ENCODE measurements around the gene KAT14.
A peak's percentile ranks its signal among the peaks of the same experiment; 100 is the strongest.
"Not testable (repeated sequence)": the region's sequence is repeated elsewhere in the genome, so short reads cannot be mapped to it uniquely, and the experiment has no call there.

KAT14 gene, protein sequence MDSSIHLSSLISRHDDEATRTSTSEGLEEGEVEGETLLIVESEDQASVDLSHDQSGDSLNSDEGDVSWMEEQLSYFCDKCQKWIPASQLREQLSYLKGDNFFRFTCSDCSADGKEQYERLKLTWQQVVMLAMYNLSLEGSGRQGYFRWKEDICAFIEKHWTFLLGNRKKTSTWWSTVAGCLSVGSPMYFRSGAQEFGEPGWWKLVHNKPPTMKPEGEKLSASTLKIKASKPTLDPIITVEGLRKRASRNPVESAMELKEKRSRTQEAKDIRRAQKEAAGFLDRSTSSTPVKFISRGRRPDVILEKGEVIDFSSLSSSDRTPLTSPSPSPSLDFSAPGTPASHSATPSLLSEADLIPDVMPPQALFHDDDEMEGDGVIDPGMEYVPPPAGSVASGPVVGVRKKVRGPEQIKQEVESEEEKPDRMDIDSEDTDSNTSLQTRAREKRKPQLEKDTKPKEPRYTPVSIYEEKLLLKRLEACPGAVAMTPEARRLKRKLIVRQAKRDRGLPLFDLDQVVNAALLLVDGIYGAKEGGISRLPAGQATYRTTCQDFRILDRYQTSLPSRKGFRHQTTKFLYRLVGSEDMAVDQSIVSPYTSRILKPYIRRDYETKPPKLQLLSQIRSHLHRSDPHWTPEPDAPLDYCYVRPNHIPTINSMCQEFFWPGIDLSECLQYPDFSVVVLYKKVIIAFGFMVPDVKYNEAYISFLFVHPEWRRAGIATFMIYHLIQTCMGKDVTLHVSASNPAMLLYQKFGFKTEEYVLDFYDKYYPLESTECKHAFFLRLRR

DNA sequence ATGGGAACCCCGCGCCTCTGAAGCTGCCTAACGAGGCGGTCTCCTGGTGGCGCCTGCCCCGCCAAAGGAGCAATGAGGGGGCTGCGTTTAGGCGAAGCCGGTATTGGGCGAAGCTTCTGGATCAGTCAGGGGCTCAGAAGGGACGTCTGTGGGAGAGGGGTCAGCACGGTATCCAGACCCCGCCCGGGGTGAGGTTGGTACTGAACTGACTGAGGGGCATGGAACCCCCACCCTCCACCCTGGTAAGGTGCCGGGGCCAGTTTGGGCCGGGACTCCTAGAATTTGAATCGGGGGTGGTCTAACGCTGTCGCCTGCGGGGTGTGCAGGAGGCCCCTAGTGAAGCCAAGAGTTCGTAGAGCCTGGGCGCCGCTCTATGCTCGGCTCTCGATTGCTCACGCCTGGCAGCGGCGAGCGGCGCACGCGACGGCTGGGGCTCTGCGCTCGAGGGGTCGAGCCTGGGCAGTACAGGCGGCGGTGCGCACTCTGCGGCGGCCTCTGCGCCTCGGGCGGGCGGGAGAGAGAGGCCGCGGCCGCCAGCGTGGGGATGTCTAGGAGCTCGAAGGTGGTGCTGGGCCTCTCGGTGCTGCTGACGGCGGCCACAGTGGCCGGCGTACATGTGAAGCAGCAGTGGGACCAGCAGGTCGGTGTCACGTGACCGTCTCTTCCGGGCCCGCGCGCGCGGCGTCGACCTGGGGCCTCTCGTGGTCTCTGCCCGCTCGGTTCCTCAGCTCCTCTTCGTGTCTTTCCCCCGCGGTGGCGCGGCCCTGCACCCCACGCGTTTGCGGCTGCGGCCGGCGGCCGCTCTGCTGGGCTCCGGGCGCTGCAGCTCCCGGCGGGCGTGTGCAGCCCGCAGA is at the start of gene KAT14, which contains the start of gene PET117:
Gene KAT14, plus strand, starts transcription at position 452 of the 854 bp plus-strand sequence. CDS start 4,798 bp downstream, outside the sequence.
Gene PET117, plus strand, starts transcription at position 452 of the 854 bp plus-strand sequence. Its CDS starts 93 bp downstream, at position 545.
- DNase-seq = peak; percentile 88

DNA sequence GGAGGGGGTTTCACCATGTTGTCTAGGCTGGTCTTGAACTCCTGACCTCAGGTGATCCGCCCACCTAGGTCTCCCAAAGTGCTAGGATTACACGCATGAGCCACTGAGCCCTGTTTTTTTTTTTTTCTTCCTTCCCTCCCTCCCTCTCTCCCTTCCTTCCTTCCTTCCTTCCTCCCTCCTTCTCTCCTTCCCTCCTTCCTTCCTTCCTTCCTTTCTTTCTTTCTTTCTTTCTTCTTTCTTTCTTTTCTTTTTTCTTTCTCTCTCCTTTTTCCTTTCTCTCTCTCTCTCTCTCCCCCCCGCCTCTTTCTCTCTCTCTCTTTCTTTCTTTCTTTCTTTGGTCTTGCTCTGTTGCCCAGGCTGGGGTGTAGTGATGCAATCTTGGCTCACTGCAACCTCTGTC is 49.4 kb upstream of the KAT14 start:
- not testable (repeated sequence) for DNase-seq

DNA sequence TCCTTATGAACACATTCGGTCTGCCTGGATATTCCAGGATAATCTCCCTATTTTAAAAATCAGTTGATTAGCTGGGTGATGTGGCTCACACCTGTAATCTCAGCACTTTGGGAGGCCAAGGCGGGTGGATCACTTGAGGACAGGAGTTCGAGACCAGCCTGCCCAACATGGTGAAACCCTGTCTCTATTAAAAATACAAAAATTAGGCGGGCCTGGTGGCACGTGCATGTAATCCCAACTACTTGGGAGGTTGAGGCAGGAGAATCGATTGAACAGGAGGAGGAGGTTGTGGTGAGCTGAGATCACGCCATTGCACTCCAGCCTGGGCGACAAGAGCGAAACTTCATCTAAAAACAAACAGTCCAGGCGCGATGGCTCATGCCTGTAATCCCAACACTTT is 48.8 kb upstream of the KAT14 start:
- not testable (repeated sequence) for DNase-seq

DNA sequence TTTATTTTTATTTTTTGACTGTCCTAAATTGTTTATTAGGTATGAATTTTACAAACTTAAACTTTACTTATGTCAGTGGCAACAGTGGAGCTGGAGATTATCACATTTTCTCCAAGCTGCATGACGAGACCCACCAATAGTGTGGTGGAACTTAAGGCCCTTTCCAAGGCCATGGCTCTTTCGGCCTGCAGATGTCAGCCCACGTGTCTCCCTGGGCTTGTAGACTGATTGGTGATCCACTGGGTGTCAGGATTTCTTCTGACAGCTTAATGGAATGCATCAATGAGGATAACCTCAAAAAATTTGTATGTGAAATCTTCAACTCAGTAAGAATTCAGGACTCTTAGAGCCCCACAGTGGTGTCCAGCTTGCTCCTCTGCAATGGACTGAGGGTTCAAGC is 47.6 kb upstream of the KAT14 start:
- DNase-seq = no peak

DNA sequence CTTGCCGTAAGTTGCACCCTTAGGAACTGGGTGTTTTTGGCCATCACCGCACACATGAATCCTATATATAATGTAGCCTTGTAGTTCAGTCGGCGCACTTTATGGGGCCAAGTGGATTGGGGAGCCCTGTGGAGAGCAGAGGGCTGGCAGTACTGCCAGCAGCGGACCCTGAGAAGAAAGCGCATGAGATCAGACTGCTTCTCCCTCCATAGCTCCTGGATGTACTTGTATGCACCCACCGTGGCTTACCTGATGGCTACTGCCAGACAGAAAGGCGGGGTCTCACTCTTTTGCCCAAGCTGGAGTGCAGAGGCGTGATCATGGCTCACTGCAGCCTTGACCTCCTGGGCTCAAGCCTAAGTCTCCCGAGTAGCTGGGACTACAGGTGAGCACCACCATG is 47.2 kb upstream of the KAT14 start:
- DNase-seq = no peak

DNA sequence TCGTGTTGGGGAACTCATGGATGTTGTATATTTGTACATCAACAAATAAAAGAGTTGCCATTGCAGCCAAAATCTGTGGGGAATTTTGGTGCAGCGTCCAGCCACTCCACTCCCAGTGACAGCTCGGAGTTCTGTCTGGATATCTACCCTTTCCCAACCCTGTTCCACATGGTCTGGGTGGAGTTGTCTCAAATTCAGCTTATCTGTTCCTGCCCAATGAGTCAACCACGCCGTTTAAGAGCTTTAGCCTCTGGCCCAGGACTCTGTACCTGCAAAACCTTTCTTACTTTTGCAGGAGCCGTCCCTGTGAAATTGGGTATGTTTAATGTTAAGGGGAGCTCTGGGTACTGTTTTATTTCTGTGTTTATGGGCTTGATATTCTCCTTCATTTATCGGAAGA is 46.0 kb upstream of the KAT14 start:
- no peak for DNase-seq

DNA sequence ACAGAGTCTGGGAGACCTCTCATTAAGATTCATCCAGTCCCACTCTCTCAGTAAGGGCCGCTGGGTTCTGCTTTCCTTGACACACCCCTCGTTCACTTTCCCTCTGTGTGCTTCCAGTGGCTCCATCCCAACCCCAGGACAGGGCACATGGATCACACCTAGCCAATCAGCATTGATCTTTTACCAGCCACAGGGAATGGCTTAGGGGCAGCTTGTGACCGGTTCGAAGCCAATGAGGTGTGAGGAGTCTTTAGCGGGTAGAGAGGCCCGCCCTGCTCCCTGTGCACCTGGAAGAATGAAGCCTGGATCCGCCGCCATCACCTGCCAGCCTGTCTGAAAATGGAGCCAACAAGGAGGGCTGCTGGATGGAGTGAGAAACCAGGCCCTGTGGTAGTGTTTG is 44.8 kb upstream of the KAT14 start:
- no peak for DNase-seq

DNA sequence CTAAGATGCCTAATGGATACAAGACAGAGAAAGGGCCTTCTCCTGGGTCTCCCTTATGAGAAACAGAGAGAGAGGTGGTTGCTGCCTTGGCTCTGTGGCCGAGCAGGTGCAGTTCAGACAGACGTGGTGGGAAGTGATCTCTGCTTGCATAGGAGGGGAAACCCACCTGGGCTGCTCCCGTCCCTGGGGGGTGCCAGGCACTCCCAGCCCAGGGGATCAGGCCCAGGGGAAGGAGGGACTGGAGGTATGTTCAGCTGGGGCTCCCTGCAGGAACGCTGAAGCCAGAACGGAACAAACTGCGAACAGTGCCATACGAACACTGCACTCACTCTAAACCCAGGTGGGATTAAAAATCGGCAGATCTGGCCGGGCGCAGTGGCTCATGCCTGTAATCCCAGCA is 44.3 kb upstream of the KAT14 start:
- no peak for DNase-seq

DNA sequence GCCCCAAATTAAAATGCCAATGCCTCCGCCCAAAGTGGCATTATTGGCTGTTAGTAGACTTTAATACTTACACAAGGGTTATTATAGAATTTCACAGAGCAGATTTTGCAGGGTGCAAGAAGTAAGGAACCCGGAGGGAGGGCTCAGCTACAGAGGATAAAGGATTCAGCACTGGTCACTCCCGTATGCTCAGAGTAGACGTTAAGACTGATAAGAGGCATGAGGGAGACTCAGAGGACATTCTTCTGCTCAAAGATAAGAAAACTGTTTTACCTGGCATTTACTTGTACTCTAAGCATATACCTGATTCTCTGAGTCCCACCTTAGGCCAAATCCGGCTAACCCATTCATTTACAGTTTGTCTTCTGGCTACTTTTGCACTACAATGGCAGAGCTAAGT is 43.5 kb upstream of the KAT14 start:
- DNase-seq = no peak

DNA sequence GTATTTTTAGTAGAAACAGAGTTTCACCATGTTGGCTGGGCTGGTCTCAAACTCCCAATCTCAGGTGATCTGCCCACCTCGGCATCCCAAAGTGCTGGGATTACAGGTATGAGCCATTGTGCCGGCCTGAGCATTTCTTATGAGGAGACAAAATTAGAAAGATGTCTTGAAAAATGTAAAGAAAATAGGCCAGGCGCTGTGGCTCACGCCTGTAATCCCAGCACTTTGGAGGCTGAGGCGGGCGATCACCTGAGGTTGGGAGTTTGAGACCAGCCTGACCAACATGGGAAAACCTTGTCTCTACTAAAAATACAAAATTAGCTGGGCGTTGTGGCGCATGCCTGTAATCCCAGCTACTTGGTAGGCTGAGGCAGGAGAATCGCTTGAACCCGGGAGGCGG is 37.1 kb upstream of the KAT14 start:
- not testable (repeated sequence) for DNase-seq

DNA sequence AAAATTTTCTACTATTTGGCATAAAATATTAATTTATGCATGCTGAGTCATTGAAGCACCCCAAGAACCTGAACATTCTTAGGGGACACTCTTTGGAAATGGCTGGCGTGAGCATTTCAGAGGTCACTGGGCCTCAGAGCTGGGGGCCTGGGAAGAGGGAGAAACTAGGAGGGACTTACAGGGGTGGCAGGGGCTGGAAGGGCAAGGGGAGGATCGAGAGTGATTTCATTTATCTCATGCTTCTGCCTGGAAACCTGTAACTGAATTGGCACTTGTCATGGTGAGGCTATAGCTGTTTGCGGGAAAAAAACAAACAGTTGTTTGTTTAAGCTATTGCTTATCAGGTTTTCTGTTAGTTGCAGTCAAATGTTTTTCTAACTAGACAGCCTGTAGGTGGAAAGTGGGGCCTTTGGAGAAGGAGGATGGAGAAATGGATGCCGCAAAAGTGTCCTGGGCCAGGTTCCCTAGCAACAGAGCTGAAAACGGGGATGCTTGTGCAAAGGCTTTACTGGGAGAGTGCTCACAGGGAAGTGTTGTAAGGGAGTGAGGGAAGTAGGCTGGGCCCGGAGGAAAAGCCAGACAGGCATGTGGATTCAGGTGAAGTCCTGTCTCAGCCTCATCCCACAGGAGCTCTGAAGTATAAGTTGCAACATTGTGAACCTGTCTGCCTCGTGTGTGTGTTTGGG is 36.4 kb upstream of the KAT14 start:
- DNase-seq = no peak

DNA sequence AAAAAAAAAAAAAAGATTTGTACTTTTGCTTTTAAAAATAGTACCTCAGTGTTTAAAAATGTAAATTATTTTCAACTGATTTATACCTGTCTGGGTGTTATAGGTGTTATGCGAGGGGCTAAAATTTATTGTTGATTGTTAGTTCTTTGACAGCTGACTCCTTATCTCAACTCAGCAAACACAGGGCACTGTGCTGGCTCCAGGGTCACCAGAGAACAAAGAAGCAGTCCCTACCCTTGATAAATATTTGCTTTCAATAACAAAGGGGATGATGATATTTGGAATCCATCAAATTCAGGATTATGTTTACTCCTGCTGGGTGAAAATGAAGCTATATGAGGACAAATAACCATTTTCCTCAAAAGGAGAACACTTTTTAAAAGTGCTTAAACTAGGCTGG is 34.2 kb upstream of the KAT14 start:
- no peak for DNase-seq

DNA sequence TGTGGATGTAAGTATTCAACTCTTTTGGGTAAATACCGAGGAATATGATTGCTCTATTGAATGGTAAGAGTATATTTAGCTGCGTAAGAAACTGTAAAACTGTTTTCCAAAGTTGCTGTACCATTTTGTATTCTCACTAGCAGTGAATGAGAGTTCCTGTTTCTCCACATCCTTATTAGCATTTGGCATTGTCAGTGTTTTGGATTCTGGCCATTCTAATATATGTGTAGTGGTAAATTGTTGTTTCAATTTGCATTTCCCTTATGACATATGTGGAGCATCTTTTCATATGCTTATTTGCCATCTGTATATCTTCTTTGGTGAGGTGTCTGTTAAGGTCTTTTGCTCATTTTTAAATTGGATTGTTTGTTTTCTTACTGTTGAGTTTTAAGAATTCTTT is 29.3 kb upstream of the KAT14 start:
- no peak for DNase-seq

DNA sequence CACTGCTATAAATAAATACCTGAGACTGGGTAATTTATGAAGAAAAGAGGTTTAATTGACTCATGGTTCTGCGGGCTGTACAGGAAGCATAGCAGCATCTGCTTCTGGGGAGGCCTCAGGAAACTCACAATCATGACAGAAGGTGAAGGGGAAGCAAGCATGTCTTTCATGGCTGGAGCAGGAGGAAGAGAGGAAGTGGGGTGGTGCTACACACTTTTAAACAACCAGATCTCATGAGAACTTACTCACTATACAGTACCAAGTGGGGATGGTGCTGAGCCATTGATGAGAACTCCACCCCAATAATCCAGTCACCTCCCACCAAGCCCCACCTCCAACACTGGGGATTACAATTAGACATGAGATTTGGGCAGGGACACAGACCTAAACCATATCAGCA is 9.1 kb upstream of the KAT14 start:
- not testable (repeated sequence) for DNase-seq

DNA sequence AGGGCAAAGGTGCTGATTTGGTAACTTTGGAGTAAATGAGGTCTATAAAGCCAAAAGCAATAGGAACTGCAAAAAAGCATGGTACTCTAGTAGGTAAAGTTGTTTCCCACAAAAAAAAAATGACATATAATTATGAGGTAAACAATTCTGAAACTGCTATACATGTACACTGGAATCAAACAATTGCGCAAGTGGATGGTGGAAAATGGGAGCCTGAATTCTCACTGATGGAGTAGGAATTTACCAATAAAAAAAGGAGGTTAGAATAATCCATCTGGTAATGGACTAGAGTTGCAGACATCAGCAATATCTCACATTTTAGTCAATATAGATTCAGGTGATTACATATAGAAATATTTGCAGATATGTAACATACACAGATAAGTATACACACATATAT is 5.0 kb upstream of the KAT14 start:
- no peak for DNase-seq

DNA sequence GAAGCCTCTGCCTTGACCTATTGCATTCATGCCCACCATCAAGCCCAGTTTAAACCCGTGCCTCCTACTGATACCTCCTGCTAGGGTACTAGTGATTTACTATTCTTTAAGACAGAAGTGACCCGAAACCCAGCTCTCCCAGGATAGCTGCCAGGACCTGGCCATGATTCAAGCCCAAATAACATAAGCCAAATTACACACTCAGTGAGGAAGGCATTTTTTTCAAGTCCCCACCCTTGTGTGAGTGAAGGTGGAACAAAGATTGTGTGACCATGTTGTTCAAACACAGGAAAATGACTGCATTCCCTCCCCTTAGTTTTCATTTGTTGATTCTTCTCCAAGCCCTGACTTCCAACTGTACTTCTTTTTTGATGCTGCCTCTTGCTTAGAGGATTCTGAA is 3.7 kb upstream of the KAT14 start:
- no peak for DNase-seq

DNA sequence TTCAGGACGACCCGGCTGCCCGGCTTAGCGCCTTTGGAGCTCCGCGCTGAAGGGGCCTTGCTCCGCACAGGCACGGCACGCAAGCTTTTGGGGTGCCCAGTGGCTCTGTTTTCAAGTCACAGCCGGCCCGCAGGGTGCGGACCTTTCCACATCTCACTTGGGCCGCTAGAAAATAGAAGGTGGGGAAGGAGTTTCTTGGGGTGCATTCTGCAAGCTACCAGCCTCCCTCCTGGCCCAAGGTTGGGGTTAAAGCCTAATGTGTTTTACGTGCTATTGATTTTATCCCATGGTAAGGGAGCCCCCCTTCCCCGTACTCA is 561 bp downstream of the KAT14 start:
- DNase-seq = peak; percentile 7

DNA sequence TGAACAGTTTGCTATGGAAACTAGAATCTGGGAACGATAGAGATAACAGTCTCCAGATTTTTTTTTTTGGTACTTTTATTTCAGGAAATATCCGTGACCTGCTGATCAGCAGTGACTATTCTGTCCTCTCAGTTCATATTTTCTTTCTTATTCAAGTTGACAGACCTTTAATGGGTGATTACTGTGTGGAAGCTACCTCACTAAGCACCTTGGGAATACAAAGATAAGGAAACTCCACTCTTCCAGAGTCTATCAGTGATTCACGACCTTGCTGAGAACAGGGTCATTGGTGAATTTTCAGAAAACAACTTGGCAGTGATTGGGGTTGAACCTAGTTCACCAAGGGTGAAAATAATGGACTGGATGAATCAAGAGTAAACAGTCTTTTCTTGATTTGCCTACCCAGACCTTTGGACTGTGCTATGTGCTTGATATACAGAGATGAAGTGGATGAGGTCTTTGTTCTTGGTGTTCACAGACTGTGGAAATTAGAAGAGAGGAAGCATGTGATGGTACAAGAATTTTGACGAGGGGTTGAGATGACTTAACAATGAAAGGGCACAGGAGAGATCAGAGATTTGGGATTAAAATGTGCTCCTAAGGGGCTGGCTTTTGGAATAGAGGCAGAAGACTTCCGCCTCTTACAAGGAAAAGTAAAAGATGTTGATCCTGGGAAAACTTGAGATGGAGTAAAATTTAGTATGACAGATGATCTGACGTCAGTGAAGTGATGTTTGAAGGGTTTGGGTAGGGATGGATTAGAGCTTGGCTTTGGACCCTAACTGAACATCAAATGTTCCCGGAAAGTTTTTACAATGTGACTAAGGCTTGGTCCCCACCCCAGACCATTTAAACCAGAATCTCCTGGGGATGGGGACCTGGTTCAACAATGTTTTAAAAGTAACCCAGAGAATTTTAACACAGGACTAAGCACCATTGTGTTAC is 1.2 kb downstream of the KAT14 start:
- no peak for DNase-seq

DNA sequence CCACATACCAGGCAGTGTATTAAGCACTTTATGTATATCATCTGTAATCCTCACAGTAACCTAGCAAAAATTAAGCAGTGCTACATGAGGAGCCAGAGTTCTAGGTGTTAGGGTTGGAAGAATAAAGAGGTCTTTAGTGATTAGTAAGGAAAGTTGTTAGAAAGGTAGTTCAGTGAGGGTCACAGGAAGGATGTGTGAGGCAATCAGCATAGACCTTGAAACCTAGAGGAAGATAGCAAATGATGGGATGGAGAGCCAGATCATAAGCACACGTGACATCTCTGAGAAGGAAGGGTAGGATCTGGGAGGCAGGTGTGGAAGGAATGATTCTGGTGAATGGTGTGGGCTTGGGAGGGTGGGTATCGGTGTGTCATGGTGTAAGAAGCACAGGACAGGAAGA is 2.2 kb downstream of the KAT14 start:
- DNase-seq = no peak

DNA sequence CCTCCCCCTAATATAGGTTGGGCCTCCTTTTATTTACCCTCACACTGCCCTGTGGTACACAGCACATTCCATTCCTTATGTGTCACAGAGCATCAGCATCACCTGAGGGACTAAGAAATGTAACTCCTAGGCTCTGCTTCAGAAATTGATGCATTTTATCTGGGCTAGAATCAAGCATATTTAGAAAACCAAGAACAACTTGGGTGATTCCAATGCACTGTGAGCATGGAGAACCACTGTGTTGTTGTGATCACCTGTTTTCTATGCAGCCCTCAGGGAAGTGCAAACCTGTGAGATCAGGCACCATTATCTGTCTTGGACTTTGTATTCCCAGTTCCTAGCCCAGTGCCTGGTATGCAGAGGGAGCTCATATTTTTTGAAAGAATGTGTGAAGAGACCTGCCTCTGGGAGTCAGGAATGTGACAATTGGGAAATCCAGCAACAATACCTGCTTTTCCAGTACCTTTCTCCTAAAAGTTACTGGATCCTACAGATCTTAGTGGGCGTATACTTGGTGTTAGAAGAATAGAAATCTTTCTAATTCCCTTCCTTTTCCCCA is 7.0 kb downstream of the KAT14 start:
- DNase-seq = no peak

DNA sequence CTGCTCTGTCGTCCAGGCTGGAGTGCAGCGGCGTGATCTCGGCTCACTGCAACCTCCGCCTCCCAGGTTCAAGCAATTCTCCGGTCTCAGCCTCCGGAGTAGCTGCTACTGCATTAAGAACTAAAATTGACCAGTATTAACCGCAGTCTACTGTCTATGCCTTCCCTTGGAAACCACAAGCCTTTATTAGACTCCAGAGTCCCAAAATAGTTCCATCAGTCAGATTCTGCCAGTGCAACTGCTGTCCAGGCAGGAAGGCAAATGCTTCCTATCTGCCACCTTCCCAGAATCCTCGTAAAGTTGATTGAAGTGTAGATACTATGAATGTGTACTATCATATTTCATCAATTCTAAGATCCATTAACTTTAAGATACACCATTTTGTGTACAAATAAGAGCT is 16.7 kb downstream of the KAT14 start:
- no peak for DNase-seq

Data from activated T-cell treated with anti-CD3 and anti-CD28 coated beads for 4 hours (primary cell).